HS-27A (cell line): ENCODE results near the gene METTL3.

ENCODE experiments used
- DNase-seq: peaks from one replicate; pipeline ENCODE4 v3.0.0-alpha.2; 2012; ENCODE audit warnings: low read depth, missing footprints

METTL3 gene

GRCh38 chr14:21476523-21476924 is 34.6 kb downstream of the METTL3 start:
- no peak for DNase-seq

- no peak for DNase-seq
These were observed 35.2 kb downstream of the METTL3 start for GRCh38 chr14:21475767-21476522.

- peak; percentile 45 for DNase-seq
These were observed 43.5 kb downstream of the METTL3 start for GRCh38 chr14:21467616-21468015.

- peak; percentile 99 for DNase-seq
These were observed 55.0 kb downstream of the METTL3 start, which contains the start of gene CHD8 for GRCh38 chr14:21455912-21456667. Gene CHD8, minus strand, starts transcription at chr14:21456123. Its CDS starts 24,480 bp downstream, at chr14:21431643.

GRCh38 chr14:21455592-21455911 is 55.6 kb downstream of the METTL3 start:
- no peak for DNase-seq

- no peak for DNase-seq
These were observed 56.1 kb downstream of the METTL3 start for GRCh38 chr14:21454843-21455544.

- DNase-seq, result no peak
These were observed 61.3 kb downstream of the METTL3 start for GRCh38 chr14:21449899-21450216.
